Measurements from ENCODE around the gene FILIP1.

FILIP1 gene

GRCh38 chr6:75275067-75275466 is 218.5 kb downstream of the FILIP1 start:
- no peak overlapping the region for H3K4me3 ChIP-seq (ENCODE audit: low read depth, low read length)
- TF ChIP-seq CTCF (IDR thresholded peaks at IDR 0.05; ENCODE audit: borderline replicate concordance, insufficient read depth, low read depth, low read length), result no peak

GRCh38 chr6:75273009-75273408 is 220.6 kb downstream of the FILIP1 start:
- TF ChIP-seq CTCF (IDR thresholded peaks at IDR 0.05; ENCODE audit: borderline replicate concordance, insufficient read depth, low read depth, low read length), result no peak
- no peak overlapping the region for H3K4me3 ChIP-seq (ENCODE audit: low read depth, low read length)

- TF ChIP-seq CTCF (IDR thresholded peaks at IDR 0.05; ENCODE audit: borderline replicate concordance, insufficient read depth, low read depth, low read length), result no peak
These were observed 221.3 kb downstream of the FILIP1 start for GRCh38 chr6:75272145-75272840.

GRCh38 chr6:75268988-75269354 is 224.6 kb downstream of the FILIP1 start:
- no peak for TF ChIP-seq CTCF (IDR thresholded peaks at IDR 0.05; ENCODE audit: borderline replicate concordance, insufficient read depth, low read depth, low read length)
- no peak overlapping the region for H3K4me3 ChIP-seq (ENCODE audit: low read depth, low read length)

More at GRCh38 chr6:75272145-75272840, 221.3 kb downstream of the FILIP1 start:
- no peak overlapping the region for H3K4me3 ChIP-seq (ENCODE audit: low read depth, low read length)

- H3K4me3 ChIP-seq (ENCODE audit: low read depth, low read length), result no peak overlapping the region
- TF ChIP-seq CTCF (IDR thresholded peaks at IDR 0.05; ENCODE audit: borderline replicate concordance, insufficient read depth, low read depth, low read length), result no peak
These were observed 225.2 kb downstream of the FILIP1 start for GRCh38 chr6:75268121-75268987.

- no peak overlapping the region for H3K4me3 ChIP-seq (ENCODE audit: low read depth, low read length)
- no peak for TF ChIP-seq CTCF (IDR thresholded peaks at IDR 0.05; ENCODE audit: borderline replicate concordance, insufficient read depth, low read depth, low read length)
These were observed 226.1 kb downstream of the FILIP1 start for GRCh38 chr6:75267461-75267860.

All from GM12875 (cell line).